Measurements from ENCODE around the gene MAP2K3. TPM values are rescaled to one million over a fixed set of nuclear protein-coding genes. Genes with fewer than 3 reads are reported as not detected.
A peak's percentile ranks its signal among the peaks of the same experiment; 100 is the strongest.

Gene MAP2K3
- 100 to 1,000 TPM; 101 to 130 TPM for total RNA-seq

DNA sequence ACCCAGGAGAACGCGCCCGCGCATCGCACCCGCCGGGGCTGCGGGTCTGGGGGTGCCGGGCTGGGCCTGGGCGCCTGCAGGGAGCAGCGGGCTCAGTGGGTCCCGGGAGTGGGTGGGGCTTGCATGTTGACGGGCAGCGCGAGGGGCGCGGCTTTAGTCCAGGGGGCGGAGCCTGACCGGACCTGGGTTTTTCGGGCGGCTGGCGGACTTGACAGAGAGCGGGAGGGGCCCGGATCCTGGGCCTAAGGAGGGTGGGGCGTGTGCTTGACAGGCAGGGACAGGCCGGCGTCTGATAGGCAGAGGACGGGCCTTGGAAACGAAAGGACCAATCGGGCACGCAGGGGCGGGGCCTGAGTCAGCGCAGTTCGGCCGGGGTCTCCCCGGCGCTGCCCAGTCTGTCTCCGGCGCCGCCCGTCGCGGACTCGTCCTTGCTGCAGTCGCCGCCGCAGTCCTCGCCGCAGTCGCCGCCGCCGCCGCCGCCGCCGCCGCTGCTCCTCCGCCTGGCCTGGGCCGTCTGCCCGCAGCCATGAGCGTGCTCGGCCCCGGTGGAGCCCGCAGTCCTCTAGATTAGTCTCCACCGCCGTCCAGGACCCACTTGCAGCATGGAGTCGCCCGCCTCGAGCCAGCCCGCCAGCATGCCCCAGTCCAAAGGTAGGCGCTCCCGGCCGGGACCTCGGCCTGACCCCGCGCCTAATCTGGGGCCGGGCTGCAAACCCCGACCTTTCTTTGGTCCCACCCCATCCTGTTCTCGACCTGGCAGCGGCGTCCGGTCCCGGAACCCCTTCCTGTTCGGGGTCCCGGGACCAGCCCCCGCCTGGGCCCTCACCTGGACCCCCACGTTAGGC is at the start of gene MAP2K3:
TSS of gene MAP2K3 (plus strand) at position 393 of the 845 bp plus-strand sequence. CDS start at position 603, 210 bp downstream.
- no peaks in the 10 kb centered on the region for H3K9me3 Mint-ChIP-seq
- peak; percentile 72 to 82 for ATAC-seq
- H3K36me3 Mint-ChIP-seq: peaks cover 18 to 21% of the 10 kb centered on the region in 2 donors
- DNase-seq (ENCODE audit: low spot score in 2 of 2): peak; percentile 98
- peak within 1 kb of the TSS; percentile 90 to 97 for H3K27ac Mint-ChIP-seq

DNA sequence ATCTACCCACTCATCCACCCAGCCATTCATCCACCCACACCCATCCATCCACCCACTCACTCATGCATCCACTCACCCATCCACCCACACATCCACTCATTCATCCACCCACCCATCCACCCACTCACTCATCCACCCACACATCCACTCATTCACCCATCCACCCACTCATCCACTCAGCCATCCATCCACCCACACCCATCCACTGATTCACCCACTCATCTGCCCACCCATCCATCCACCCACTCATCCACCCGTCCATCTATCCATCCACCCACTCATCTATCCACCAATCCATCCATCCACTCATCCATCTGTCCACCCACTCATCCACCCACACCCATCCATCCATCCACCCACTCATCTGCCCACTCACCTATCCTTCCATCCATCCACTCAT is 48.6 kb upstream of the MAP2K3 start:
- no peak for ATAC-seq

DNA sequence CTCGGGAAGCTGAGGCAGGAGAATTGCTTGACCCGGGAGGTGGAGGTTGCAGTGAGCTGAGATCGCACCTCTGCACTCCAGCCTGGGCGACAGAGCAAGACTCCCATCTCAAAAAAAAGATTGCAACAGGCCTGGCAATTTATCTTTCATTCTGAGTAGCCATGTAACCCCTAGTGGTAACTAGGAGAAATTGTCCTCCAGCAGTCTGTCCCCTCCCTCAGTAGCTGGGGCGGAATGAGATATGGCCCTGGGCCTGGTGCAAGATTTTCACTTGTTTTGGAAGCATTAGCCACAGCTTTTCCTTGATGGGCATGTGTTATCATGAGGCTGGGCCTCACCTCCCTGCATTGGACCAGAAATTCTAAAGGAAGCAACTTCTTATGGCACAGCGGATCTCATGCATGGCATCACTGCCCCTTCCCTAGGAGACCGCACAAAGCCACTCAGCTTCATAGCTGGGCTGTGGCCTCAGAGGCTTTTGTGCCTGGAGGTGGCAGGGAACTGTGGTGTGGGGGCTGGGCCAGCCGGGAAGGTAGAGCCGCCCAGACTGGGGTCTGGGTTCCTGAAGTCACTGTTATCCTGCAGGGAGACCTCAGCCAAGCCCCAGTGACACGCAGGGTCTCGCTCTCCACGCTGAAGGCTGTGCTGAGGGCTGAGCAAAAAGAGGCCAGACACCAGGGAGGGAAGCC is 44.7 kb upstream of the MAP2K3 start:
- ATAC-seq (peak in 1 of 2 donors; percentile 35), DNase-seq (ENCODE audit: low spot score in 2 of 2) (no peak)
- Mint-ChIP-seq H3K27ac (no peak overlapping the region), H3K36me3 (no peaks in the 10 kb centered on the region), H3K9me3 (no peaks in the 10 kb centered on the region)

More for the DNA sequence above, 48.6 kb upstream of the MAP2K3 start:
- H3K9me3 Mint-ChIP-seq: peaks cover 8 to 9% of the 10 kb centered on the region in 2 donors
- H3K36me3 Mint-ChIP-seq: peaks cover 9 to 10% of the 10 kb centered on the region in 2 donors
- no peak for DNase-seq (ENCODE audit: low spot score in 2 of 2)
- no peak overlapping the region for H3K27ac Mint-ChIP-seq

GRCh38 chr17:21240369-21241055 is 44.0 kb upstream of the MAP2K3 start:
- no peak for ATAC-seq
- no peak for DNase-seq (ENCODE audit: low spot score in 2 of 2)
- no peaks in the 10 kb centered on the region for H3K36me3 Mint-ChIP-seq
- H3K27ac Mint-ChIP-seq: no peak overlapping the region
- no peaks in the 10 kb centered on the region for H3K9me3 Mint-ChIP-seq

DNA sequence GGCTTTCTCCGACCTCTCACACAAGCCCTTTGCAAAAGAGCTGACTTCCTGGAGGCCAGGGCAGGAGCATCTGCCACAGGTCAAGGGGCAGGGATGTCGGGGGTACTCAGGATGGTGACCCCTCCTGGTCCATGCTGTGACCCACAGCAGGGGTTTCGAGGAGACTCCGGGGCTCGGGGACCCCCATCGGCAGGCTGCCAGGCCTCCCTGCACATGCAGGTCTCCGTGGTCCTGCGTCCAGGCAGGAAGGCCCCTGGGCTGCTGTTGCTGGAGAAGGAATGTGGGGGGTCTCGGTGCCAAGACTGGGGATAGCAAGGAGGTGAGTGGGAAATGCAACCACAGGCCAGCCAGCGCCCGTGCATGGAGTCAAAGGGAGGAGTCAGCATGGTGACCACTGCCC is 42.9 kb upstream of the MAP2K3 start:
- ATAC-seq (no peak), DNase-seq (ENCODE audit: low spot score in 2 of 2) (no peak)
- Mint-ChIP-seq H3K9me3 (no peaks in the 10 kb centered on the region), H3K27ac (no peak overlapping the region), H3K36me3 (no peaks in the 10 kb centered on the region)

DNA sequence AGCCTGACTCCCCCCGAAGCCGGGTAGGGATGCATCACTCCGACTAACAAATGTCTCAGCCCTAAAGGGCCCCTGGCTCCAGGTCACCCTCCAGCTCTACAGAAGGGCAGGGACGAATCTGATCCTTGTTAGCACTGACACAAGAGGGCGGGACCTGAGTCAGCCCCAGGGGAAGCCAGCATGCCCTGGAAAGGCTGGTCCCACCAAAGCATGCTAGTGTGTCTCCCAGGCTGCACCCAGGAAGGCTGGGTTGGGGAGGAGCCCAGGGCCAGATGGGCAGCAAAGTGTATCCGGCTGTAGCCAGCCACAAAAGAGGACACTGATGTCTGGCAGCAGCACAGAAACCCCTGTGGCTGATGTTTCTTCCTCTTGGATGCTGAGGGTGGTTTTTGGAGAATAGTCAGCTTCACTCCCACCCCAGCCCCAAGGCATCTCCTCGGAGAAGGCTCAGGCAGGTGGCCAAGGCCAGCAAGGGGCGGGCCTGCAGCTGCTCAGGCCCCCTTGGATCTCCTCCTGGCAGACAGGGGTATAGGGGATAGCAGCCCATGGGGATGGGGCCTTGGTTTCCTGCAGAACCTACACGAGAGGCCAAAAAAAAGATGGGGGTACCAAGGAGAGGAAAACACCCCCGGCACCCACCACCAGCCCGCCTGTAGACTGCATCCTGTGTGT is 42.3 kb upstream of the MAP2K3 start:
- ATAC-seq (no peak), DNase-seq (ENCODE audit: low spot score in 2 of 2) (no peak)
- H3K9me3 Mint-ChIP-seq: no peaks in the 10 kb centered on the region
- H3K27ac Mint-ChIP-seq: no peak overlapping the region
- no peaks in the 10 kb centered on the region for H3K36me3 Mint-ChIP-seq

- H3K36me3 Mint-ChIP-seq: no peaks in the 10 kb centered on the region
- no peaks in the 10 kb centered on the region for H3K9me3 Mint-ChIP-seq
- DNase-seq (ENCODE audit: low spot score in 2 of 2): no peak
- no peak for ATAC-seq
- H3K27ac Mint-ChIP-seq: no peak overlapping the region
These were observed 41.6 kb upstream of the MAP2K3 start for GRCh38 chr17:21242780-21243515.

- Mint-ChIP-seq H3K27ac (peak overlapping the region in 1 of 2 donors; percentile 13), H3K36me3 (no peaks in the 10 kb centered on the region), H3K9me3 (no peaks in the 10 kb centered on the region)
- DNase-seq (ENCODE audit: low spot score in 2 of 2) (no peak), ATAC-seq (no peak)
These were observed 40.8 kb upstream of the MAP2K3 start for GRCh38 chr17:21243516-21244303.

- Mint-ChIP-seq H3K36me3 (no peaks in the 10 kb centered on the region), H3K27ac (no peak overlapping the region), H3K9me3 (no peaks in the 10 kb centered on the region)
- DNase-seq (ENCODE audit: low spot score in 2 of 2) (no peak), ATAC-seq (no peak)
These were observed 38.8 kb upstream of the MAP2K3 start for GRCh38 chr17:21245639-21246084.

DNA sequence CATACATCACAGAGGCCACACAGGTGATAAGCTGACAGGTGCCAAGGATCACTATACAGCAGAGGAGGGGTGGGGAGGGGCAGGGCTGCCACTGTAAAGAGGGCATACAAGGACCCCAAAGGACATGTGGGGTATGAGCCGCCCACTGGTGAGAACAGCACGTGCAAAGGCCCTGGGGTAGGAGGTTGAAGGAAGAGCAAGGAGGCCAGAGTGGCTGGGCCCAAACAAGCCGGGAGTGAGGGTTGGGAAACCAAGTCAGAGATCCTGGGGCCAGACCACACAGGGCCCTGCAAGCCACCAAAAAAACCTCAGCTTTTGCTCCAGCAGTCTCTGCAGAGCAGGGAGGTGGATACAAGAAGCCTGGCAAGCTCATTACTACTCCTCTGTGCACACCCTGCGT is 37.8 kb upstream of the MAP2K3 start:
- ATAC-seq: no peak
- DNase-seq (ENCODE audit: low spot score in 2 of 2): no peak
- Mint-ChIP-seq H3K27ac (no peak overlapping the region), H3K36me3 (no peaks in the 10 kb centered on the region), H3K9me3 (no peaks in the 10 kb centered on the region)

DNA sequence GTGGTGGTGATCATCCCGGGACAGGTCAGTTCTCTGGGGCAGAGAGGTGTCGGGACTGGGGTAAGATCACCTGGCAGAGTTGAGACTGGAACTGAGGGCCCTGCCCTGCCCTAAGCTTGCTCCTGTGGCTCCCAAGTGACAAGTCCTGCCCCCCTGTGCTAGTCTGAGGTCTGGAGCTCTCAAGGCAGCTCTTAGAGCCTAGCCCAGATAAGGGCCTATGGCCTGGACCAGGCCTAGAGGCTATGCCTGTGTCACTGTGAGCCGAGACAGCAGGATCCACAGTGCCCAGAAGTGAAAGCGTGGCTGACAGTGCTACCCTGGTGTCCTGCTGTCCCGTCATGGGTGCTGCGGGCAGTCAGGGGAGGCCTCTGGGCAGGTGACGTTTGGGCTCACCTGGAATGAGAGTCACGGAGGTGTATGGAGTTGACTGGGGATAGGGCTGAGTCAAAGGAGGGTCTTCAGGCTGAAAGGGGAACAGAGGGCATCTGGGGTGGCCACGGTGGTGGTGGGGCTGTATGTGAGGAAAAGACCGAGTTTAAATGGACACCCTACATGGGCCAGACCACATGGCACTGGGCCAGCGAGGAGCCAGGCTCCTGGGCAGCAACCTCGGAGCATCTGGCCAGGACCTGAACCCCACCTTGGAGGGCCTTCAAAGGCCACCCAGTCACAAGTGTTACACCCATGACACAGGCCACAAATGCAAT is 36.8 kb upstream of the MAP2K3 start:
- no peak for DNase-seq (ENCODE audit: low spot score in 2 of 2)
- no peak for ATAC-seq
- no peaks in the 10 kb centered on the region for H3K9me3 Mint-ChIP-seq
- H3K27ac Mint-ChIP-seq: peak overlapping the region; percentile 36 to 47
- H3K36me3 Mint-ChIP-seq: no peaks in the 10 kb centered on the region

DNA sequence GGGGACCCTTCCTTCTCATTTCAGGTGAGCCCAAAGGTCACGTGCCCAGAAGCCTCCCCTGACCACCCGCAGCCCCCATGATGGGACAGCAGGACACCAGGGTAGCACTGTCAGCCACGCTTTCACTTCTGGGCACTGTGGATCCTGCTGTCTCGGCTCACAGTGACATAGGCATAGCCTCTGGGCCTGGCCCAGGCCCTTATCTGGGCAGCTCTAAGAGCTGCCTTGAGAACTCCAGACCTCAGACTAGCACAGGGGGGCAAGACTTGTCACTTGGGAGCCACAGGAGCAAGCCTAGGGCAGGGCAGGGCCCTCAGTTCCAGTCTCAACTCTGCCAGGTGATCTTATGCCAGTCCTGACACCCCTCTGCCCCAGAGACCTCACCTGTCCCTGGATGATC is 36.0 kb upstream of the MAP2K3 start:
- no peak for ATAC-seq
- DNase-seq (ENCODE audit: low spot score in 2 of 2): no peak
- Mint-ChIP-seq H3K9me3 (no peaks in the 10 kb centered on the region), H3K36me3 (no peaks in the 10 kb centered on the region), H3K27ac (peak overlapping the region in 1 of 2 donors; percentile 47)

DNA sequence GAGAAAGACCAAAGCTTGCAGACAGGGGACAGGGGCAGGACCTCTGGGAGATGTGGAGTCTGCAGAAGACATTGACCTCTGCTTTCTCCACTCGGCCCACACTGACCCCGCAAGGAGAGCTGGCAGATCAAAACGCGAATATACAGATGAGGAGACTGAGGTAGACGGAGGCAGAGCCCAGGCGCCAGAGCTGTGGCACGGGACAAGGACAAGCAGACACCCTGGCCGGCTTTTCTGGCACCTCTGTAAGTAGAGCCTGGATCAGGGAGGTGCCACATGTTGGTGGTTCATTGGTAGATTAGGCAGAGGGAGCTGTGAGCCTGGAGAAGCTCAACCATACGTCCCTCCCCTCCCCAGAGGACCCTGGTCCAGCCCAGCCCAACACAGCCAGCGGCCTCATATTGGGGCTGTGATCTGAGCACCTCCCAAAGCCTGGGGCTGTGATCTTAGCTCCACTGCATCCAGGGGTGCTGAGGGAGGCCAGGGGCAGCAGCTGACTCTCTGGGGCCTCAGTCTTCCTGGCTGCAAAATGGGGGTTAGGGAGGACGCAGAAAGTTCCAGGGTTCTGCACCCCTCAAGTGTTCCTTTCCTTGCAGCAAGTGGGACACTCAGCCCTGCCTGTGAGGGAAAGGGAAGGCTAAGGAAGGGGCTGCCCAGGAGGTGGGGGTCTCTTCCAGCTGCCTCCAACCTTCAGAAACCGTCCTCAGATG is 35.3 kb upstream of the MAP2K3 start:
- no peak for DNase-seq (ENCODE audit: low spot score in 2 of 2)
- H3K36me3 Mint-ChIP-seq: no peaks in the 10 kb centered on the region
- no peak for ATAC-seq
- peak overlapping the region in 1 of 2 donors; percentile 47 for H3K27ac Mint-ChIP-seq
- no peaks in the 10 kb centered on the region for H3K9me3 Mint-ChIP-seq

- no peak for DNase-seq (ENCODE audit: low spot score in 2 of 2)
- H3K36me3 Mint-ChIP-seq: no peaks in the 10 kb centered on the region
- no peak for ATAC-seq
- H3K27ac Mint-ChIP-seq: peak overlapping the region; percentile 16 to 22
- H3K9me3 Mint-ChIP-seq: no peaks in the 10 kb centered on the region
These were observed 34.4 kb upstream of the MAP2K3 start for GRCh38 chr17:21249920-21250703.

All from activated naive CD4-positive, alpha-beta T cell treated with anti-CD3 and anti-CD28 coated beads, Interleukin-2, amount 50 U/mL, for 72 hours (primary cell).